Loucy (cell line): ENCODE data around the gene SIPA1L3.

ENCODE experiments used
- H2AFZ ChIP-seq: fragments of 200-600 bp; sonication (generic); 2 replicates; pipeline ENCODE4 v1.6.0; 2016; ENCODE audit warnings: antibody characterized with exemption, mild to moderate bottlenecking, low read length, moderate library complexity
- H3F3A ChIP-seq: fragments of 200-600 bp; 2 replicates; pipeline ENCODE4 v1.6.0; 2016; ENCODE audit warnings: antibody characterized with exemption, low read depth, mild to moderate bottlenecking
- H3K27me3 ChIP-seq: fragments of 200-600 bp; sonication (generic); 2 replicates; pipeline ENCODE4 v1.6.1; 2014; ENCODE audit warnings: low read length, mild to moderate bottlenecking; ENCODE audit not compliant: insufficient read depth, poor library complexity, severe bottlenecking
- H3K36me3 ChIP-seq: fragments of 200-600 bp; sonication (generic); 2 replicates; pipeline ENCODE4 v1.6.1; 2016; ENCODE audit warnings: low read length; ENCODE audit not compliant: insufficient read depth
- H3K4me1 ChIP-seq: fragments of 200-600 bp; sonication (generic); 2 replicates; pipeline ENCODE4 v1.5.1; 2014; ENCODE audit warnings: low read length, mild to moderate bottlenecking; ENCODE audit not compliant: insufficient read depth, poor library complexity, severe bottlenecking
- H3K4me2 ChIP-seq: fragments of 200-600 bp; sonication (generic); 2 replicates; pipeline ENCODE4 v1.6.0; 2014; ENCODE audit warnings: antibody characterized with exemption, low read length, low read depth, mild to moderate bottlenecking; ENCODE audit not compliant: poor library complexity, severe bottlenecking
- H3K4me3 ChIP-seq: fragments of 200-600 bp; sonication (generic); 2 replicates; pipeline ENCODE4 v1.5.1; 2014; ENCODE audit warnings: low read length, mild to moderate bottlenecking, mixed read lengths; ENCODE audit not compliant: poor library complexity, severe bottlenecking
- H3K79me2 ChIP-seq: fragments of 200-600 bp; sonication (generic); 2 replicates; pipeline ENCODE4 v1.6.1; 2014; ENCODE audit warnings: low read length; ENCODE audit not compliant: insufficient read depth
- H3K9ac ChIP-seq: fragments of 200-600 bp; sonication (generic); 2 replicates; pipeline ENCODE4 v1.6.0; 2014; ENCODE audit warnings: mild to moderate bottlenecking, low read depth, low read length, moderate library complexity; ENCODE audit not compliant: poor library complexity, severe bottlenecking
- H3K9me2 ChIP-seq: fragments of 200-600 bp; sonication (generic); replicated peaks from 2 replicates; pipeline ENCODE4 v1.6.1; 2016; ENCODE audit warnings: low read depth, low read length, mixed read lengths
- H3K9me3 ChIP-seq: fragments of 200-600 bp; sonication (generic); 2 replicates; pipeline ENCODE4 v1.6.1; 2014; ENCODE audit warnings: mild to moderate bottlenecking, antibody characterized with exemption, low read length, low read depth; ENCODE audit not compliant: insufficient read depth
- H4K20me1 ChIP-seq: fragments of 200-600 bp; sonication (generic); 2 replicates; pipeline ENCODE4 v1.6.0; 2014; ENCODE audit warnings: antibody characterized with exemption, low read length, mild to moderate bottlenecking; ENCODE audit not compliant: insufficient read depth, poor library complexity, severe bottlenecking
- CTCF ChIP-seq: fragments of 200-600 bp; sonication (generic); conservative IDR thresholded peaks from 2 replicates; pipeline ENCODE4 v1.5.1; 2014; ENCODE audit warnings: mild to moderate bottlenecking, antibody characterized with exemption, low read length
- EZH2phosphoT487 ChIP-seq: fragments of 200-600 bp; IDR thresholded peaks from 2 replicates; pipeline ENCODE4 v1.6.1; 2018; ENCODE audit warnings: antibody characterized with exemption, mild to moderate bottlenecking, moderate library complexity, borderline replicate concordance

The SIPA1L3 gene

GRCh38 chr19:38032951-38033350, 125.9 kb downstream of the SIPA1L3 start:
- Histone ChIP-seq H3K9ac (no peak overlapping the region), H3K9me3 (no peaks in the 10 kb centered on the region), H3K27me3 (no peaks in the 10 kb centered on the region), H4K20me1 (no peaks in the 10 kb centered on the region), H2AFZ (no peak overlapping the region), H3K4me3 (no peak overlapping the region), H3F3A (no peaks in the 10 kb centered on the region), H3K4me2 (no peak overlapping the region), H3K4me1 (no peaks in the 10 kb centered on the region), H3K79me2 (no peaks in the 10 kb centered on the region), H3K36me3 (peaks cover 11% of the 10 kb centered on the region), H3K9me2 (no peaks in the 10 kb centered on the region)
- no peak for TF ChIP-seq EZH2phosphoT487
- no peak for TF ChIP-seq CTCF

GRCh38 chr19:38033658-38034491, 126.9 kb downstream of the SIPA1L3 start:
- Histone ChIP-seq H3K9me2 (no peaks in the 10 kb centered on the region), H3K79me2 (no peaks in the 10 kb centered on the region), H3K4me2 (no peak overlapping the region), H3F3A (no peaks in the 10 kb centered on the region), H3K4me1 (no peaks in the 10 kb centered on the region), H4K20me1 (no peaks in the 10 kb centered on the region), H2AFZ (no peak overlapping the region), H3K27me3 (no peaks in the 10 kb centered on the region), H3K4me3 (no peak overlapping the region), H3K9me3 (no peaks in the 10 kb centered on the region), H3K9ac (no peak overlapping the region), H3K36me3 (peaks cover 11% of the 10 kb centered on the region)
- no peak for TF ChIP-seq EZH2phosphoT487

- Histone ChIP-seq H3K4me3 (no peak overlapping the region), H3K9me2 (no peaks in the 10 kb centered on the region), H3K27me3 (no peaks in the 10 kb centered on the region), H3K36me3 (peaks cover 11% of the 10 kb centered on the region), H4K20me1 (no peaks in the 10 kb centered on the region), H3K9ac (no peak overlapping the region), H3K4me1 (no peaks in the 10 kb centered on the region), H3K4me2 (no peak overlapping the region), H3K79me2 (no peaks in the 10 kb centered on the region), H3K9me3 (no peaks in the 10 kb centered on the region), H2AFZ (no peak overlapping the region), H3F3A (no peaks in the 10 kb centered on the region)
- TF ChIP-seq EZH2phosphoT487 (no peak), CTCF (no peak)
These were observed 127.5 kb downstream of the SIPA1L3 start for GRCh38 chr19:38034492-38034860.
